H54 (cell line): Measurements from ENCODE around the gene FCHSD2.
"Not testable (repeated sequence)": the region's sequence is repeated elsewhere in the genome, so short reads cannot be mapped to it uniquely, and the experiment has no call there.

Source experiments
- DNase-seq: peaks from one replicate; pipeline ENCODE4 v3.0.0; 2011; ENCODE audit warnings: low spot score, mixed read lengths; ENCODE audit not compliant: insufficient read length
- FAIRE-seq: peaks from 3 replicates; lab custom pipeline; 2011; peaks lifted over from hg19 to GRCh38; lab: Jason Lieb, UNC
- POLR2A ChIP-seq: IDR thresholded peaks from 2 replicates; pipeline ENCODE4 v1.6.1; 2011; ENCODE audit warnings: low read depth, mild to moderate bottlenecking, low read length

The FCHSD2 gene

DNA sequence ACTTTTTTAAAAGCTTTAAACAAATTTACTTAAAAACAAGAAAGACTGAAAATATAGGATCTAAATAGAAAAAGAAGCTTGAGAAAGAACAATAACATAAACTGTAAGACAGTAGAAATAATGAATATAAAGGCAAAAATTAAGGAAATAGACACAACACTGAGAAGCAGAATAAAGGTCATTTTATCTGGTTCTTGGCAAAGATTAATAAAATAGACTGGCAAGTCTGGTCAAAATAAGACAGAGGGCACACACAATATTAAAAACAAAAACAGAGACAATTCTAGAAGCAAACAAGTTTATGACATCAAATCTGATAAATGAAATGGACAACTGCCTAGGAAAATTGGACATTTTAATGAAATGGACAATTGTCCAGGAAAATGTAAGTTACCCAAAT, 222.1 kb downstream of the FCHSD2 start:
- DNase-seq (no peak), FAIRE-seq (peak; percentile 43)
- no peak for TF ChIP-seq POLR2A

DNA sequence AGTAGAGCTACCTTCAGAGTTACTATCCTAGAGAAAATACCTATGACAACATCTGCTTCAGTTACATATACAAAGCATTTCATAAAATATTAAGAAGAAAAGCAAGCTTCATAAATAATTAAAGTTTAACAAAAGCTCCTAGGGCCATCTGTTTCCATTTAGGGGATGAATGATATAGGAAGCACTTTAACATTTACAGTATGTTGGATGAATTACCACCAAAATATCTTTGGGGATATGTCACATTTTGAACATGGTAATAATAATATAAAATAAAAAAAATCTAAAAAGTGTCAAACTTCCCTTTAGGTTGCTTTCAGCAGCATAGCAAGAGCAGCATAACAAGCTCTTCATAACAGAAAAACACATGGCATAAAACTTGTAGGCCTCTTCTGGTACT, 223.3 kb downstream of the FCHSD2 start:
- TF ChIP-seq POLR2A = no peak
- FAIRE-seq = no peak
- DNase-seq = no peak

DNA sequence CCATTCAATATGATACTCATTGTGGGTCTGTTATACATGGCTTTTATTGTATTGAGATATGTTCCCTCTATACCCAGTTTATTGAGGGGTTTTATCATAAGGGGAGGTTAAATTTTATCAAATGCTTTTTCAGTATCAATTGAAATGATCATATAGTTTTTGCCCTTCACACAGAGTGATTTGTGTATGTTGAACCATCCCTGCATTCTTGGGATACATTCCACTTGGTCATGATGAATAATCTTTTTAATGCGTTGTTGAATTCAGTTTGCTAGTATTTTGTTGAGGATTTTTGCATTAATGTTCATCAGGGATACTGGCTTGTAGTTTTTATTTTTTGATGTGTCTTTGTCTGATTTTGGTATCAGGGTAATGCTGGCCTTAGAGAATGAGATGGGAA, 229.9 kb downstream of the FCHSD2 start:
- FAIRE-seq (no peak), DNase-seq (no peak)
- no peak for TF ChIP-seq POLR2A

DNA sequence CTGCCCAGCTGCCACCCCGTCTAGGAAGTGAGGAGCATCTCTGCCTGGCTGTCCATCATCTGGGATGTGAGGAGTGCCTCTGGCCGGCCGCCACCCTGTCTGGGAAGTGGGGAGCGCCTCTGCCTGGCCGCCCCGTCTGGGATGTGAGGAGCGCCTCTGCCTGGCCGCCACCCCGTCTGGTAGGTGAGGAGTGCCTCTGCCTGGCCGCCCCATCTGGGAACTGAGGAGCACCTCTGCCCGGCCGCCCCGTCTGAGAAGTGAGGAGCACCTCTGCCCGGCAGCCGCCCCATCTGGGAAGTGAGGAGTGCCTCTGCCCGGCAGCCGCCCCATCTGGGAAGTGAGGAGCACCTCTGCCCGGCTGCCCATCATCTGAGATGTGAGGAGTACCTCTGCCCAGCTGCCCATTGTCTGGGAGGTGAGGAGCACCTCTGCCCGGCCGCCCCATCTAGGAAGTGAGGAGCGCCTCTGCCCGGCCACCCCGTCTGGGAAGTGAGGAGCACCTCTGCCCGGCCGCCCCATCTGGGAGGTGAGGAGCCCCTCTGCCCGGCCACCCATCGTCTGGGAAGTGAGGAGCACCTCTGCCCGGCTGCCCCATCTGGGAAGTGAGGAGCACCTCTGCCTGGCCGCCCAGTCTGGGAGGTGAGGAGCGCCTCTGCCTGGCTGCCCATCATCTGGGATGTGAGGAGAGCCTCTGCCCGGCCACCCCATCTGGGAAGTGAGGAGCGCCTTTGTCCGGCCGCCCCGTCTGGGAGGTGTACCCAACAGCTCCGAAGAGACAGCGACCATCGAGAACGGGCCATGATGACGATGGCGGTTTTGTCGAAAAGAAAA, 232.3 kb downstream of the FCHSD2 start:
- not testable (repeated sequence) for DNase-seq, FAIRE-seq

DNA sequence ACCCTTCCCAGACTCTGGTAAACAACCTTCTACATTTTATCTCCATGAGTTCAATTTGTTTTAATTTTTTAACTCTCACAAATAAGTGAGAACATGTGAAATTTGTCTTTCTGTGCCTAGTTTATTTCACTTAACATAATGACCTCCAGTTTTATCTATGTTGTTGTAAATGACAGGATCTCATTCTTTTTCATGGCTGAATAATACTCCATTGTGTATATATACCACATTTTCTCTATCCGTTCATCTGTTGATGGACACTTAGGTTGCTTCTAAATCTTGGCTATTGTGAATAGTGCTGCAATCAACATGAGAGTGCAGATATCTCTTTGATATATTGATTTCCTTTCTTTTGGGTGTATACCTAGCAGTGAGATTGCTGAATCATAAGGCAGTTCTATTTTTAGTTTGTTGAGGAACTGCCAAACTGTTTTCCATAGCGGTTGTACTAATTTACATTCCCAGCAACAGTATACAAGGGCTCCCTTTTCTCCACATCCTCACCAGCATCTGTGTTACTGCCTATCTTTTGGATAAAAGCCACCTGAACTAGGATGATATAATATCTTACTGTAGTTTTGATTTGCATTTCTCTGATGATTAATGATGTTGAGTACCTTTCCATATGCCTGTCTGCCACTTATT, 234.0 kb downstream of the FCHSD2 start:
- no peak for TF ChIP-seq POLR2A
- DNase-seq (no peak), FAIRE-seq (no peak)

DNA sequence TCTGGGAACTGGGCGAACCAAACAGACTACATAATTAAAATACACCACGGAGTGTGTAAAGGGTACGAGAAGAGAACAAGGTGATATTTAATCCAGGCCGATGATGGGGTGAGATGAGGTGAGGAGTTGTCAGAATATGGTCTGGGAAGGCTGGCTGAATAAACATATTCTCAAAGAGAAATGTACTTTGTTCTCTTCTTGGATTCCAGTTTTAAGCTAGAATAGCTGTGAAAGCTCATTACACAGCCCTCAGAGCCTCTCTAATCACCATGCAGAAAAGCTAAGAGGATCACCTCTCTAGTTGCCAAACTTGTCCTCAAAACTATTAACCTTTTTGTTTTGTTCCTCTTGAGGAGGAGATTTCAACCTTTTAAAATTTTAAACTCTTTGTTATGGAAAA, 238.1 kb downstream of the FCHSD2 start:
- DNase-seq (no peak), FAIRE-seq (no peak)
- no peak for TF ChIP-seq POLR2A

DNA sequence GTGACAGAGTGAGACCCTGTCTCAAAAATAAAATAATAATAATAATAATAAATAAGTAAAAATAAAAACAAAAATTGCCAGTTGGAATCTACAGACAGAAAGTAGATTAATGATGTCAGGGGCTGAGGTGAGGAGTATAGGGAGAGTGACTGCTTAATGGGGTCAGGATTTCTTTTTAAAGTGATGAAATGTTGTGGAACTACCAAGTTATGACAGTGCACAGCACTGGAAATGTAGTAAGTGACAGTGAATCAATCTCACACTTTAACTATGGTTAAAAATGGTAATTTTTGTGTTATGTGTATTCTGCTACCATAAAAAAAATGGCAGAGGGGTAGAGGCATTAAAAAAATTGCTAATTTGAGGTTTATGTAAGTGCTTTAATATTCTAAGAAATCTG, 240.7 kb downstream of the FCHSD2 start:
- FAIRE-seq (no peak), DNase-seq (no peak)
- TF ChIP-seq POLR2A = no peak

DNA sequence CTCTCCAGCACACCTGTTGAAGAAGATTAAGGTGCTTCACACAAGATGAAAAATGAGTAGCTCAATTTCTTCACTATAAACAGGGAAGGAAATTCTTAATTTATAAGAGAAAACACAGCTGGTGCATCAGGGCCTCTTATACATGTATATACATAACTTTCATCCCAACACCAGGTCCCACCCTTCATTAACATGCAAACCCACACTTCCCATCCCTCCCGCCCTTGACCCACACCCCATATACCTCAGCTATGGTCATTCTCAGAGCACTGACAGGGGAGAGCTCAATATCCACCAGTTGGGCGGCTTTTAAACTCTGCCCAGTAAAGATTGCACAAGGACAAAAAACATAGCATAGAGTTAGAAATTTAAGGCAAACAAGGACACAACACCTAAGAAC, 242.1 kb downstream of the FCHSD2 start:
- DNase-seq (no peak), FAIRE-seq (no peak)
- TF ChIP-seq POLR2A = no peak

DNA sequence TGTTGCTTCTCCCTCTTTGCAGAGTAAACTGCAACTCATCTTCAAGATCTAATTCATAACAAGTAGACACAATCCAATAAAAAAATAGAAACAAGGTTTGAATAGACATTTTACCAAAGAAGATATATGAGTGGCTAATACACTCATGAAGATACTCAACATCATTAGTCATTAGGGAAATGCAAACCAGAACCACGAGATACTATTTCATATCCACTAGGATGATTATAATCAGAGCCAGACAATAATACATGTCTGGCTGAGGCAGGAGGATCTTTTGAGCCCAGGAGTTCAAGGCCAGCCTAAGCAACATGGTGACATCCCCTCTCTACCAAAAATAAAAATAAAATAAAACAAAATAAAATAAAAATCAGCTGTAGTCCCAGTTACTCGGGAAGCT, 242.9 kb downstream of the FCHSD2 start:
- DNase-seq = no peak
- FAIRE-seq = no peak

DNA sequence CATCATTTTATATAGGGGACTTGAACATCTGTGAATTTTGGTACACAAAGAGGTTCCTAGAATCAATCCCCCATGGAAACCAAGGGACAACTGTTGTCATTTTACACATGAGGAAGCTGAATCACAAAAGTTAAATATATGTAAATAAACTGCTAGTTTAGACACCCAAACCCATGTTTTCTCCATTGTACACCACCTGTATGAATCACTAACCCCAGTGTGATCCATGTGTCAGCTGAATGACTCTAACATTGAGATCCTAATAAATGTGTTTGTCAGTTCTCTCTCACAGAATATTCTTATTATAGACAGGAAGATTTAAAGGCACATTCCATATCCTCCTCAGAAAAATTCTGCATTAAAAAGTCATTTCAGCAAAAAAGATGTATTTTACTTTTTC, 244.6 kb downstream of the FCHSD2 start:
- no peak for TF ChIP-seq POLR2A
- no peak for DNase-seq
- peak; percentile 61 for FAIRE-seq

More for the DNA sequence above, 242.9 kb downstream of the FCHSD2 start:
- no peak for TF ChIP-seq POLR2A

DNA sequence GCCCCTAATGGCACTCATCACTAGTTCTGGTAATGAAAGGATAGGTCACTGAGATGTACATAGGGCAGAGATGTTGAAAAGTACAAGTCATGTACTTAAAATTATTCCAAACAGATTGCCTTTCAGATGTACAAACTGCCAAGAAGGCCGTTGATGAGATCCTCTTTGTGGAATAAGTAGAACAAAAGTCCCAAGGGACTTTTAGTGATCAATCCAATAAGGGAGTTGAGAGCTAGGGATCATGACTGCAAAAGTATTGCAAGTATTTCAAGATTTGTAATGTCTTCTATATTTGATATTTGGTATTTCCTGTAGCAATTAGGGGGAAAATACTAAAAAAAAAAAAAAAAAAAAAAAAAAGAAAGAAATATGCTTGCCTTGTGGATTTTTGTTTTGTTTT, 245.7 kb downstream of the FCHSD2 start:
- DNase-seq (no peak), FAIRE-seq (no peak)
- TF ChIP-seq POLR2A = no peak

DNA sequence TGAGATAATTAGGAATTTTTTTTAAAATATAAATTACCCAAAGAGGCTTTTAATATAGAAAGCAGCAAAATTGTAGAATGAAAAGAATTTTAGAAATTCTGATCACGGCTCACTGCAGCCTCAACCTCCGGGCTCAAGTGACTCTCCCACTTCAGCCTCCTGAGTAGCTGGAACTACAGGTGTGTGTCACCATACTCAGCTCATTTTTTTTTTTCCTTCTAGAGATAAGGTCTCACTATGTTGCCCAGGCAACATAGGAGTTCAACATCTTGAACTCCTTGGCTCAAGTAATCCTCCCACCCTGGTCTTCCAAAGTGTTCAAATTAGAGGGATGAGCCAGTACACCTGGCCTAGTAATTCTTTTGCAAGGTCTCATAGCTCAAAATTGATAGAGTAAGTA, 251.2 kb downstream of the FCHSD2 start:
- DNase-seq (no peak), FAIRE-seq (no peak)
- no peak for TF ChIP-seq POLR2A

DNA sequence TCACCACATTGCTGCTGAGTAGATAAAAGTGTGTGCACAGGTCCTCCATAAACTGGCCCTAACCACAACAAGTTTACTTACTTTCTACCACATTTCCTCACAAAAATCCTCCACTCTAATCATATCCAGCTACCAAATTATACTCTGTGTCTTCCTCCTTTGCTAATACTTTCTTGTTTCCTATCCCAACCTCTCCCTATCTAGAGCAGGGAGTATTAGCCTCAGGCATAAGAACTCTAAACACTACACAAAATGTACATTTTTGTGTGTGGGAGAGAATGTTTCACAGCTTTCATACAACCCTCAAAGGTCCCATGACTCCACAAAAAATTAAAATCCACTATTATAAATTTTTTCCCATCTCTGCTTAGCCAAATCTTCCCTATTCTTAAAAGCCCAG, 255.5 kb downstream of the FCHSD2 start:
- no peak for FAIRE-seq
- TF ChIP-seq POLR2A = no peak
- no peak for DNase-seq

DNA sequence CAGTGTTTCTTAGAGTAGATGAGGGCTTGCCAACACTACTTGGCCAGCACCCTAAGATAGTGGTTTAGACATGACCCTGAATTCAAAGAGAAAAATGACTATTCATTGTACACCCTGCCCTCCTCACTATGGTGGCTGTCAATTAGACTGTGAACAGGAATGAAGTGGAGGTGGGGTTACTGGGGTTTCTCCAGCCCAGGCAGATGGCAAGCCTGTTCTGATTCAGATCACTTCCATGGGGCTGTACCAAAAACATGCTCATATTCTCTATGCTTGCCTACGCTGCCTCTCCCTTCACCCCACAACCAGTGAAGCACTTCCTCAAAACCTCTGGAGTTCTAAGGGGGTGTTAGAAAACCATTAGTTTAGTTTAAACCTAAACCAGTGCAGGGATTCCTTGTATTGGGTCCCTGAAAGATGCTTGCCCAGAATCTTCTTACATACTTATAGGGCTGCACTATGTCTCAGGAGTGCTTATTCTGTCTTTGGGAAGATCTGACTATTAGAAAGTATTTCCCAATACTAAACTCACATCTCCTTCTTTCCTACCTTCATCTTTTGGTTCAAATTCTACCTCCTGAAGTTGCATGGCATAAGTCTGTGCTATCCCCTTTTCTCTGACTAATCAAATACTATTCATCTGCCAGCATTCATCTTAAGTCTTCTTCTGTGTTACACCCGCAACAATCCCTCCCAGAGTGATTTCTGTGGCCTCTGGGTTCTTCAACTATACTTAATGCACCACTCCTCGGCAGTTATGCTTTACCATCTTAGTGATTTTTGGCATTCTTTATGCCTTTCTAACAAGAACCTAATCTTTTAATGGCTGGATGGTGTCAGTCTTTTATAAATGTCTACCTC, 256.1 kb downstream of the FCHSD2 start:
- no peak for TF ChIP-seq POLR2A
- FAIRE-seq = no peak
- DNase-seq = no peak
